IPS DF 19.7 (cell line): ENCODE measurements around the gene SLC44A1.
"Not testable (repeated sequence)": the region's sequence is repeated elsewhere in the genome, so short reads cannot be mapped to it uniquely, and the experiment has no call there.

Experiments
- DNase-seq: peaks from one replicate; pipeline ENCODE4 v3.0.0-alpha.2; 2013; ENCODE audit warnings: low read depth, low spot score

SLC44A1 gene

GRCh38 chr9:105242062-105242461 lies 2.4 kb upstream of the SLC44A1 start:
- no peak for DNase-seq

GRCh38 chr9:105242557-105242956 lies 1.9 kb upstream of the SLC44A1 start:
- no peak for DNase-seq

GRCh38 chr9:105243015-105243686 lies 1.3 kb upstream of the SLC44A1 start:
- DNase-seq: no peak

- DNase-seq: no peak
Measured at GRCh38 chr9:105244734-105245028, 230 bp downstream of the SLC44A1 start.

- DNase-seq: no peak
Measured at GRCh38 chr9:105245029-105245890, 809 bp downstream of the SLC44A1 start.

- DNase-seq: no peak
Measured at GRCh38 chr9:105245891-105246161, 1.4 kb downstream of the SLC44A1 start.

- DNase-seq: no peak
Measured at GRCh38 chr9:105246656-105247173, 2.3 kb downstream of the SLC44A1 start.

- no peak for DNase-seq
Measured at GRCh38 chr9:105248691-105249090, 4.2 kb downstream of the SLC44A1 start.

- no peak for DNase-seq
Measured at GRCh38 chr9:105251133-105251532, 6.7 kb downstream of the SLC44A1 start.

GRCh38 chr9:105251733-105252404 lies 7.4 kb downstream of the SLC44A1 start:
- DNase-seq: no peak

GRCh38 chr9:105252405-105252756 lies 7.9 kb downstream of the SLC44A1 start:
- DNase-seq: no peak

GRCh38 chr9:105254226-105254625 lies 9.8 kb downstream of the SLC44A1 start:
- DNase-seq: no peak

GRCh38 chr9:105255421-105255820 lies 11.0 kb downstream of the SLC44A1 start:
- DNase-seq: no peak

GRCh38 chr9:105256569-105256968 lies 12.1 kb downstream of the SLC44A1 start:
- DNase-seq: not testable (repeated sequence)

GRCh38 chr9:105257809-105258208 lies 13.4 kb downstream of the SLC44A1 start:
- DNase-seq: no peak

GRCh38 chr9:105258225-105258737 lies 13.8 kb downstream of the SLC44A1 start:
- no peak for DNase-seq

- DNase-seq: no peak
Measured at GRCh38 chr9:105259274-105259673, 14.8 kb downstream of the SLC44A1 start.

GRCh38 chr9:105259731-105260612 lies 15.5 kb downstream of the SLC44A1 start:
- no peak for DNase-seq

GRCh38 chr9:105262497-105262896 lies 18.0 kb downstream of the SLC44A1 start:
- no peak for DNase-seq

- no peak for DNase-seq
Measured at GRCh38 chr9:105264380-105264779, 19.9 kb downstream of the SLC44A1 start.

- not testable (repeated sequence) for DNase-seq
Measured at GRCh38 chr9:105268254-105268653, 23.8 kb downstream of the SLC44A1 start.

- DNase-seq: no peak
Measured at GRCh38 chr9:105269593-105269992, 25.1 kb downstream of the SLC44A1 start.
